NCI-H2107 (cell line): ENCODE measurements around the gene ELOA2.
A peak's percentile ranks its signal among the peaks of the same experiment; 100 is the strongest.
"Not testable (repeated sequence)": the region's sequence is repeated elsewhere in the genome, so short reads cannot be mapped to it uniquely, and the experiment has no call there.

Experiments used
- DNase-seq: peaks from one replicate; lab custom pipeline; 2025; lab: John Stamatoyannopoulos, UW

The ELOA2 gene, protein sequence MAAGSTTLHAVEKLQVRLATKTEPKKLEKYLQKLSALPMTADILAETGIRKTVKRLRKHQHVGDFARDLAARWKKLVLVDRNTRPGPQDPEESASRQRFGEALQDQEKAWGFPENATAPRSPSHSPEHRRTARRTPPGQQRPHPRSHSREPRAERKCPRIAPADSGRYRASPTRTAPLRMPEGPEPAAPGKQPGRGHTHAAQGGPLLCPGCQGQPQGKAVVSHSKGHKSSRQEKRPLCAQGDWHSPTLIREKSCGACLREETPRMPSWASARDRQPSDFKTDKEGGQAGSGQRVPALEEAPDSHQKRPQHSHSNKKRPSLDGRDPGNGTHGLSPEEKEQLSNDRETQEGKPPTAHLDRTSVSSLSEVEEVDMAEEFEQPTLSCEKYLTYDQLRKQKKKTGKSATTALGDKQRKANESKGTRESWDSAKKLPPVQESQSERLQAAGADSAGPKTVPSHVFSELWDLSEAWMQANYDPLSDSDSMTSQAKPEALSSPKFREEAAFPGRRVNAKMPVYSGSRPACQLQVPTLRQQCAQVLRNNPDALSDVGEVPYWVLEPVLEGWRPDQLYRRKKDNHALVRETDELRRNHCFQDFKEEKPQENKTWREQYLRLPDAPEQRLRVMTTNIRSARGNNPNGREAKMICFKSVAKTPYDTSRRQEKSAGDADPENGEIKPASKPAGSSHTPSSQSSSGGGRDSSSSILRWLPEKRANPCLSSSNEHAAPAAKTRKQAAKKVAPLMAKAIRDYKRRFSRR

GRCh38 chr18:47035156-47035671, at the start of gene ELOA2:
Gene ELOA2, minus strand, starts transcription at chr18:47035621. Its CDS starts 357 bp downstream, at chr18:47035264.
- DNase-seq, result no peak

DNA sequence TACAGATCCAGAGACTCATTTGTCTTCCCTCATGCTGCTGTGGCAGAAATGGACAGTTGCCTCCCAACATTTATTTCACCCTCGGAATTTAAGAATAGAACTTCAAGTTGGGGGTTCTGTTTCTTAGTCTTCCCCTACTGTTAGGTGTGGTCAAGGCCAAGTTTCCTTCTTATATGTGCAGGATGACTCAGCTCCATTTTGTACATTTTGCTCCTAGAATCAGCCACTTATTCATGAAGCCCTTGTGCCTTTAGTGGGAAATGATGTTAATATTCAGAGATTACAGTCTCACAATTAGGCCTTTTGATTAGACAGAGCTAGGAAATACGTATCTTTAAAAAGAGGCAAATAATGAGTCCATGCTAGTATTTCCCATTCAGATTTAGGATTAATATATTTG, 46.2 kb upstream of the ELOA2 start:
- DNase-seq, result no peak

GRCh38 chr18:47080872-47081271, 45.5 kb upstream of the ELOA2 start:
- no peak for DNase-seq

- no peak for DNase-seq
Observed at GRCh38 chr18:47077111-47077510, 41.7 kb upstream of the ELOA2 start.

DNA sequence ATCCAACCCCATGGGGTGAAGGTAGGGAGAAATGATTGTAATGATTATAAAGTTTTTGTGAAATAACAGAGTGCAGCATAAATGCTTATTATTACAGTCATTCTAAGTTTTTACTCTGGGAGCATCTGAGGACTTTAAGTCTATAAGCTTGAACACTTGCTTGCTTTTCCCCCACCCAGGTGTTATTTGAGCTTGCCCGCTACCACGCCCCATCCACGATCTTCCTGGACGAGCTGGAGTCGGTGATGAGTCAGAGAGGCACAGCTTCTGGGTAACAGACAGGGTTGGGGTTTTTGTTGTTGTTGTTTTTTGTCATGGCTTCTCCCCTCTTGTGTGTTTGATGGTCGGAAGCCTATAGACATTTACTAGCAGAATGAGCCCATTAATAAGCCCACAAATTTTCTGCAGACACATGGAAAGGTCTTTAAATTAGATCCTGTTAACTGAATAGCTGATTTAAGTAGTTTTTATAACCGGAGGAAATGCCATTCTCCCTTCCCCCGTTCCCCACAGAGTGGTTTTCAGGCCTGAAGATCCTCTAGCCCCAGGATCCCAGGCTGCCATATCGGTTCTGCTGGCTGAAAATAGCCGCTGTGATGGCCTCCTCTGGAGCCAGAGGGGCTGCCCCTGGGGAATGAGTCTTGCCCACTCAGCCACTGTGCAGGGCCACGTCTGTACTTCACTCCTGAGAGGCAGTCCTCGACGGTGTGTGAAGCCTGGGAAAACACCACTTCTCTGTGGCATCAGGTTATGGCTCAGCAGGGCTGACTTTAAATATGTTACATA, 39.9 kb upstream of the ELOA2 start:
- no peak for DNase-seq

GRCh38 chr18:47067648-47068047, 32.2 kb upstream of the ELOA2 start:
- DNase-seq, result no peak

DNA sequence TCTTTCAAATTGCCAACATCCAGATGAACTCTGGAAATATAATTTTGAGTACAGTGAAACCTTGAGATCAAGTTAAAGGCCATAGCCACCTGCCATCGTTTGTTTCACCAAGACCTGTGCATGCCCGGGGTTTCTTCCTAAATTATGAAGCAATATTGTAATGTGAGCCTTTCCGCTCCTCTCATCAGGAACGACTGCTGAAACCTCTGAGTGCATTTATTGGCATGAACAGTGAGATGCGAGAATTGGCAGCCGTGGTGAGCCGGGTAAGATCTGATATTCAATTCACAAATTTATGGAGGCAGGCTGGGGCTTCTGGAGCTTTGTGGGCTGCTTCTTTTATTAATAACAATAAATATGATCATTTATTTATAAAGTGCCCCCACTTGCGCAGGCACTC, 27.7 kb upstream of the ELOA2 start:
- DNase-seq, result peak; percentile 23

DNA sequence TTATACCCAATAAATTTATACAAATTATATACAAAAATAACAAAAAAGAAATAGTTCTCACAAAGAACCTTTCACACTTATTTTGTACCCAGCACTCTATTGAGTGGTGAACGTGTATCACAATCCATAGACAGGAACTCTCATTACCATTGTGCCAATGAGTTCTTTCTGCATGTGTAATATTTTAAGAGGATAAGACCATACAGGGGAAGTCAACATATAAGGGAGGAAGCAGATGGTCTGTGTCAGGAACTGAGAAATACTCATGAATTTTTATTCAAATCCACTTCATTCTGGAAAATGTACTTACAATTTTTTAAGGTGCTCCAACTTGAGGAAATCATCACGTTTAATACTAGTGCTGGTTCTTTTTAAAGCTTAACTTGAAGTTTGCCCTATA, 27.1 kb upstream of the ELOA2 start:
- DNase-seq, result no peak

- DNase-seq, result no peak
Observed at GRCh38 chr18:47054369-47054768, 18.9 kb upstream of the ELOA2 start.

- peak; percentile 17 for DNase-seq
Observed at GRCh38 chr18:47050468-47050867, 15.0 kb upstream of the ELOA2 start.

DNA sequence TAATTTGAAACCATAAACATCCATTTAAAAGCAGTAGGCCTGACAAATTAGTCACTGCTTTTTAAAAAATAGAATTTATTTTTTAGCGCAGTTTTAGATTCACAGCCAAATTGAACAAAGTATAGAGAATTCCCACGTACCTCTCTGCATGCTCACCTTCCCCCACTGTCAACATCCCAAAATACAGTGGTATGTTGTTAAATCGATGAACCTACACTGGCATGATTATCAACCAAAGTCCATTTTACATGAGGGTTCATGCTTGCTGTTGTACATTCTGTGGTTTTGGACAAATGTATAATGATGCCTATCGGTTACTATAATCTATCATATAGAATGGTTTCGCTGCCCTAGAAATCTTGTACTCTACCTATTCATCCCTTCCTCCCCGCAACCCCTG, 5.6 kb upstream of the ELOA2 start:
- no peak for DNase-seq

DNA sequence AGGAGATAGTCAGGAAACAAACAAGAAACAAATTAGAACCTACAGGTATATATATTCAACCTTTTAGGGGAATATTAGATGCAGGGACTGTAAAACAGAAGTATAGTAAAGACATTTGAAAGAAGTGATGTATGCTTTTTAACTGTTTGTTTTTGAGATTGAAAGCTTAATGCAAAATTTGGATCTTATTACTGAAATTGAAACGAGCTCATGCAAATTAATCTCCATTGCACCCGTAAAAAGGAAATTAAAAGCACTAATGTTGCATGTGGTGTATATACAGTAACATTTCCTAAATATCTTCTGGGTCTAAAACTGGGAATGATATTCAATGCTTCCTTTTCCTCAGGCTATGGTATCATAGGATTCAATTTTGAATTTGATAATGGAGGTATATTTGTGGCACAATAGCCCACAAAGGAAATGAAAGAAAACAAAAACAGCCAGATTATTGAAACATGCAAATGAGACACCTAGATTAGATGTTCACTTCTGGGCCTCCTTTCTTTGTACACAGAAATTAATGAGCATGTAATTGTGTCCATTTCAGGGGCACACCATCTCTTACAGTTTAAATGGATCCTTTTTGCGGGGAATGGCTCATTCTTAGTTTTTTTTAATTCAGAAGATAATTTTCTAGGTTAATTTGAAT, 1.6 kb upstream of the ELOA2 start:
- DNase-seq, result no peak

GRCh38 chr18:47036298-47036874, 965 bp upstream of the ELOA2 start:
- DNase-seq, result no peak

GRCh38 chr18:47034591-47034990, 830 bp downstream of the ELOA2 start:
- DNase-seq, result not testable (repeated sequence)

DNA sequence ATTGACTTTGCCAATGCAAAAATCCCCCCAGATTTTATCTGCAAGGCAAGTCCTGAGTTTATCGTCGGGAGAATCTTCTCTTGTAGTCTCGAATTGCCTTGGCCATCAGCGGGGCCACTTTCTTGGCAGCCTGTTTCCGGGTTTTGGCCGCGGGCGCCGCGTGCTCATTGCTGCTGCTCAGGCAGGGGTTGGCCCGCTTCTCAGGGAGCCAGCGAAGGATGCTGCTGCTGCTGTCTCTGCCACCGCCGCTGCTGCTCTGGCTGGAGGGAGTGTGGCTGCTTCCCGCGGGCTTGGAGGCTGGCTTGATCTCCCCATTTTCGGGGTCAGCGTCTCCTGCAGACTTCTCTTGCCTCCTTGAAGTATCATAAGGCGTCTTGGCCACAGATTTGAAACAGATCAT, 2.5 kb downstream of the ELOA2 start:
- DNase-seq, result no peak

DNA sequence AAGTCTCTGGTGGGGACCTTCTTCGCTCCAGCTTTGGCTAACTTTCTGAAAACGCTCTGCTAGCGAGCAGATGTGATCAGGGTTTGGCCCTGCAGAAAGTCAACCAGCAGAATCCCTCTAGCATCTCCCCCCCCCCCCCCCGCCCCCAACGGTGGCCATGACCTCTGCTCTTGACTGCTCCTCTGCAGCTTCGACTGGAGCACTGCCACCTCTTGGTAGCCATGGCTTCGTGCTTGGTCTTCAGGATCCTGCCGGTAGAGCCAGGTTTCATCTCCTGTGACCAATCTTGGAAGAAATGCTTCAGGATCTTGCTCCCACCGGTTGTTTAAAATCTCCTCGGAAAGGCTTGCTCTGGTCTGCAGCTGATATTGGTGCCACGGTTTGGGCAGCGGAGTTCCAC, 4.5 kb downstream of the ELOA2 start:
- DNase-seq, result not testable (repeated sequence)

DNA sequence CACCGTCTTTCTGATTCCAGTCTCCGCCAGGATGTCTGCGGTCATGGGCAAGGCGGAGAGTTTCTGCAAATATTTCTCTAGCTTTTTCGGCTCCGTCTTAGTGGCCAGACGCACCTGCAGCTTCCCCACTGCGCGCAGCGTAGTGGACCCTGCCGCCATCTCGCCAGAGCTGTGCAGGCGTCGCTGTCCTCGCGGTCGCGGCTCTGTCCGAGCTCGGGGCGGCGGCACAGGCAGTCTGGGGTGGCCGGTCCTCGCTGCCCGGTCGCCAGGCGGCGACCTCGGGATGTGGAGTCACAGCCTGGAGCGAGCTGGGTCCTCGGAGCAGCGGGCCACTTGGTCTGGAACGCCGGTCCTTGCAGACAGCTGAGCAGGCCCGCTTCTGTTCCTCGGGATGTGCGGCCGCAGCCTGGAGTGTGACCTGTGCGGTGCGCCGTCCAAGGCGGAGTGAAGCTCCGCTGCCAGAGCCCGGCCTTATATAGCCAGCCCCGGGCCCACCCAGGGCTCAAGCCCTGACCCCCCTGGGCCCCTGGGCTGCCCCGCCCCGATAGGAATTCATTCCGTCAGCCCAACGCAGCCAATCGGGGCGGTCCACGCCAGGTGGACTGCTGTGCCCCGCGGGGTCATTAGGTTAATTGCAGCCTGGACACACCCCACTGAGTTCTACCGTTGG, 5.6 kb downstream of the ELOA2 start:
- DNase-seq, result not testable (repeated sequence)

DNA sequence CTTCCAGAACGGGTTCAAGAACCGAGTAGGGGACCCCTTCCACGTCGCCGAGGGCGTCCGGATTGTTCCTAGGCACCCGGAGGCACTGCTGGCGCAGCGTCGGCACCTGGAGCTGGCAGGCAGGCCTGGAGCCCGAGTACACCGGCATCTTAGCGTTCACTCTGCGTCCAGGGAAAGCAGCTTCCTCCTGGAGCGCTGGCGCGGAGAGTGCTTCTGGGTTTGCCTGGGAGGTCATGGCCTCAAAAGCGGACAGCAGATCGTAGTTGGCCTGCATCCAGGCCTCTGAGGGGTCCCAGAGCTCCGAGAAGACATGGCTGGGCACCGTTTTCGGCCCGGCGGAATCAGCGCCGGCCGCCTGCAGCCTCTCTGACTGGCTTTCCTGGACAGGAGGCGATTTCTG, 6.7 kb downstream of the ELOA2 start:
- DNase-seq, result not testable (repeated sequence)

GRCh38 chr18:47025557-47026174, 9.8 kb downstream of the ELOA2 start:
- DNase-seq, result not testable (repeated sequence)

DNA sequence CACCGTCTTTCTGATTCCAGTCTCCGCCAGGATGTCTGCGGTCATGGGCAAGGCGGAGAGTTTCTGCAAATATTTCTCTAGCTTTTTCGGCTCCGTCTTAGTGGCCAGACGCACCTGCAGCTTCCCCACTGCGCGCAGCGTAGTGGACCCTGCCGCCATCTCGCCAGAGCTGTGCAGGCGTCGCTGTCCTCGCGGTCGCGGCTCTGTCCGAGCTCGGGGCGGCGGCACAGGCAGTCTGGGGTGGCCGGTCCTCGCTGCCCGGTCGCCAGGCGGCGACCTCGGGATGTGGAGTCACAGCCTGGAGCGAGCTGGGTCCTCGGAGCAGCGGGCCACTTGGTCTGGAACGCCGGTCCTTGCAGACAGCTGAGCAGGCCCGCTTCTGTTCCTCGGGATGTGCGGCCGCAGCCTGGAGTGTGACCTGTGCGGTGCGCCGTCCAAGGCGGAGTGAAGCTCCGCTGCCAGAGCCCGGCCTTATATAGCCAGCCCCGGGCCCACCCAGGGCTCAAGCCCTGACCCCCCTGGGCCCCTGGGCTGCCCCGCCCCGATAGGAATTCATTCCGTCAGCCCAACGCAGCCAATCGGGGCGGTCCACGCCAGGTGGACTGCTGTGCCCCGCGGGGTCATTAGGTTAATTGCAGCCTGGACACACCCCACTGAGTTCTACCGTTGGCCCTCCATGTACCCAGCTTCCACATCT, 11.5 kb downstream of the ELOA2 start:
- DNase-seq, result not testable (repeated sequence)
